KBM-7 (cell line): ENCODE measurements around the gene HSD11B2.

Source experiments
- DNase-seq: peaks from one replicate; pipeline ENCODE4 v3.0.0-alpha.2; 2015
- in situ Hi-C: fragments of 300-500 bp; cut with MboI; formaldehyde crosslinking; loops from 2 replicates; pipeline ENCODE4 v1.14.3; 2020; ENCODE audit warnings: low sequenced_read_pairs, low pct_unique_long_range_greater_than_20kb, mixed read lengths

Gene HSD11B2

DNA sequence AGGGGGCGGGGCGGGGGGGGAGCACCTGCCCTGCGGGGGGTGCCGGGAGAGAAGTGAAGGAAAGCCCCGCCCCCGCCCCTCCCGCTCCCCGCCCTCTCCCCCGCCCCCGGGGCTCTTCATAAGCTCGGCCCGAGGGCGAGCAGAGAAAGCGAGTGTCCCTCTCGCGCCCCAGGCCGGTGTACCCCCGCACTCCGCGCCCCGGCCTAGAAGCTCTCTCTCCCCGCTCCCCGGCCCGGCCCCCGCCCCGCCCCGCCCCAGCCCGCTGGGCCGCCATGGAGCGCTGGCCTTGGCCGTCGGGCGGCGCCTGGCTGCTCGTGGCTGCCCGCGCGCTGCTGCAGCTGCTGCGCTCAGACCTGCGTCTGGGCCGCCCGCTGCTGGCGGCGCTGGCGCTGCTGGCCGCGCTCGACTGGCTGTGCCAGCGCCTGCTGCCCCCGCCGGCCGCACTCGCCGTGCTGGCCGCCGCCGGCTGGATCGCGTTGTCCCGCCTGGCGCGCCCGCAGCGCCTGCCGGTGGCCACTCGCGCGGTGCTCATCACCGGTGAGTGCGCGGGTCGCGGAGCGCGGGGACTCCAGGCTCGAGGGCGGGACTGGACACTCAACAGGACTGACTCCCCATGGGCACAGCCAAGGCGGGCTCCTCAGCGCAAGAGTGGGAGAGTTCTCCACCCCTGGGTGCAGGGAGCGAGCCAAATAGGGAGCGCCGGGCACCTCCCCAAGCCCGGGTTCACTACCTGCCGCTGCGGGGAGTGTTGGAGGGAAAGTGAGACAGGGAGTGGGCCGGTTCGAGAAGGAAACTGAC lies at the start of gene HSD11B2:
HSD11B2 (plus strand) TSS at position 145 of the 798 bp plus-strand sequence; CDS start at position 273, 128 bp downstream.
- peak; percentile 40 for DNase-seq
- in situ Hi-C loops = no loop called here

DNA sequence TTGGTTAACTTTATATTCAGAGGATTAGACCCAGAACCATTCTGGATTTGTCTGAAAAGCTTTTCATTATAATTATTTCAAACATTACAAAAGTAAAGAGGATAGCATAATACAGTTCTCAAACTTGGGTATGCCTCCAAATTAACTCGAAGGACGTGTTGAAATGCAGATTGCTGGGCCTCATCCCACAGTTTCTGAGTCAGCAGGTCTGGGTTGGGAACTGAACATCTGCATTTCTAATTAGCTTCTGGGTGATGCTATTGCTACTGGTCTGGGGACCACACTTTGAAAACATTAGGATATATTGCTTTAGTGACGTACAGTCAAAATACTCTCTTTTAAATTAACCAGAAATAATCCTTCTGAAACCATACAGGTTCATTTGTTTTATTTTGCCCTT lies 47.6 kb upstream of the HSD11B2 start:
- in situ Hi-C loops = no loop called here
- no peak for DNase-seq

DNA sequence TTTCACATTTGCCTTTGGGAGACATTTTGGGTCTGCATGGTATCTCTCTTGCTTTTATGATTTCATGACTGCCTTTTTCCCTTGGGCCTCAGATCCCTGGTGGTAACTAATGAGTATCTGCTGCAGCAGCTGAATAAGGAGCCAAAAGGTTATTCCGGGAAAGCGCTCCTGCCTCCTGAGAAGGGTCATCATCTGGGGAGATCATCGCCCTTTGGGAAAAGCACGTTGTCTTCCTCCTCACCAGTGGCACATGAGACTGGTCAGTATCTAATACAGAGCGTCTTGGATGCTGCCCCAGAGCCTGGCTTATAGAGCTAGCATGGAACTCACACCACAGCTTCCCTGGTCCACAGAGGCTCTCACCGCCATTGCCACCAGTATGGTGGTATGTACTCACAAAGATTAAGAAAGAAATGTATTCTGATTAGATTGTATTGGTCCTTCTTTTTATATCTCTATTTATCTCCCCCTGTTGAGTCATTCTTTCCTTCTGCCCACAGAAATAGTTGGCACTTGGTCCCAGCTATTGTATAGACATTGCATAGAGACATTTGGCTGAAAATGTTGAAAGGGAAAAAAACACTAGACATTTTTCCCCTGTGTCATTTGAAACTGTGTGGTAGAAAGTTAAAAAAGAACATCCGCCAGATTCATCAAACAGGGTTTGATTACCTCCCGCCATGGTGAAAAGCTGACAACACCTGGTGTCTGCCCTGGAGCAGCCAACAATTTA lies 46.0 kb upstream of the HSD11B2 start:
- in situ Hi-C loops = no loop called here
- no peak for DNase-seq

DNA sequence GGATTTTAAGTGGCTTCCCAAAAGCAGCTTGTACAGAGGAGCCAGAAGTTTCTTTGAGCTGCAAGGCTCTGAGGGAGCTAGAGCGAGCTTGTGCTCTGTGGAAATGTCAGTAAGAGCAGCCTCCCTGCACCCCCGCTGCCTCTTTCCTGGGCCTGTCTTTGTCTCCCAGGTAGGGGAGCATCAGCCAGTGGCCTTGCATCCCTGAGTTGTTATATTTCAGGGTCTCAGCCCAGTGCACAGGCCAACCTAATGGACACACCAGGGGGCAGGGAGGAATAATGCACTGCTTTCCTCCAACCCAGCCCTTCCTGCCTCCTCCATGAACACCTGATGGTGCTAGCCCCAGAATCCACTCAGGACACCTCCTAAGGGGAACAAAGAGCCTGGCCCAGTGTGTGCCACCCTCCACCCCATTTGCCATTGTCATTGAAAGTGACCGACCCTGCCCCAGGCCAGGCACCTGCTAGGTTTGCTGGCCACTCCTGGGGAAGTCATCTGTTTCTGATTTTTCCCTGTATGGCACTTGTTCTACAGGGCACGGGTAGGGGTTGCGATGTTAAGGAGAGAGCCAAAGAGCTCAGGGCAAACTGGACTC lies 44.0 kb upstream of the HSD11B2 start:
- no peak for DNase-seq

DNA sequence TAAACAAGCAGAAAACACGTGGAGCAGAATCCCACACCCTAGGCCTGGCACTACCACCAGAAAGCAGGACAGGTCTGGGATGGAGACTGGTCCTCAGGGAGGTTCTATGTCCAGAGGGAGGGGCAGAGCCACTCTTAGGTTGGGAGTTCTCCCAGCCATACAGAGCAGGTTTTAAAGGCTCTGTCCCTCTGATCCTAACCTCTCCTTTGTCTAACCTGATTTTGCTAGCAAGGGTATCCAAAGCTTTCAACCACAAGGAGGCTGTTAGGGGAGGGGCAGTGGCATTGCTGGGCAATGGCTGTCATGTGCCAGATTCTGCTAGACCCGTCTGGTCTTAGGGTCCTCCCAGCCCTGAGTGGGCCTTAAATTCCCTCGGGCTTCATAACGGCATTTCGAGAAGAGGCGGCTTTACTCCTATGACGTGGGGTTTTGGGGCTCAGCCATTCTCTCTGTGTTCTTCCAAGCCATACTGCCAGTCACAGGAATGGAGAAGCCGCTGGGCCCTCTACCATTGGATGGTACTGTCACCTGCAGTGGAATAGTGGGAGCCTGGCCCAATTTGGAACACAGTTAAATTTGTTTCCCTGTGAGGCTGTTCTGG lies 43.3 kb upstream of the HSD11B2 start:
- no peak for DNase-seq
- in situ Hi-C loops = no loop called here

More for the DNA sequence above, 44.0 kb upstream of the HSD11B2 start:
- in situ Hi-C loops = no loop called here

DNA sequence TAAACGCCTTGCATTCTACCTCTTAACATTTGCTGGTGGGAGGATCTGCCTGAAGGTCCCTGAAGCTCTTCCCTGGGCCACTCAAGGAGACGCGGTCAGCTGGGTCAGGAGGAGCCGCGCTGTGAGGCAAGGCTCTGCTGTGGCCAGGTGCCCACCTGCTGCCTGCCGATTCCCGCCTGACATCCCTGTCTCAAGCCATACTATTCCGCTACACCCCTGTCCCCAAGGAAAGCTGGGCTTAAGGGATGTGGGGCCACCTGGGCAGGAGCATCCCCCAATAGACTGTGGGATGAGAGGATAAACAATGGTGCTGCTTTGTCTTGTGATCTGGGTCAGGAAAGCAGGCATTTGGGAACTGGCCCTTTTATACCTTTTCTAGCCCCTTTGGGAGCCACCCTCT lies 42.7 kb upstream of the HSD11B2 start:
- DNase-seq = no peak
- in situ Hi-C loops = no loop called here

DNA sequence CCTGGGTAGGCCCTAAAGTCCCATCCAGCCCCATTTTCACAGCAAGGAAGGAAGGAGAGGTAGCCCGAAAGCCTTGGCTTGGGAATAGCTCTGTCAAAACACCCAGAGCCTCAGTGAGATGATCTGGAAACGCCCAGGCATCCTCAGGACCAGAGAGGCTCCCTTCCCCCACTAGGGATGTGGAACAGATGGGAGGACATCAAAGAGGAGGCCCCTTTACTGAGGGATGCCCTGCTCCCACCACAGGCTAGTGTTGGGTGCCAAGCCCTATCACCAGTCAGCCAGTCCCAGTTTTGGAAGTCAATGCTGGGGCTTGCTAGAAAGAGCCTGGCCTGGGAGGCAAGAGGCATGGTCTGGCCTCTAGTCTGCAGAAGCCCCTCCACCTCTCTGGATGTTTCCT lies 42.3 kb upstream of the HSD11B2 start:
- no peak for DNase-seq
- in situ Hi-C loops = no loop called here

DNA sequence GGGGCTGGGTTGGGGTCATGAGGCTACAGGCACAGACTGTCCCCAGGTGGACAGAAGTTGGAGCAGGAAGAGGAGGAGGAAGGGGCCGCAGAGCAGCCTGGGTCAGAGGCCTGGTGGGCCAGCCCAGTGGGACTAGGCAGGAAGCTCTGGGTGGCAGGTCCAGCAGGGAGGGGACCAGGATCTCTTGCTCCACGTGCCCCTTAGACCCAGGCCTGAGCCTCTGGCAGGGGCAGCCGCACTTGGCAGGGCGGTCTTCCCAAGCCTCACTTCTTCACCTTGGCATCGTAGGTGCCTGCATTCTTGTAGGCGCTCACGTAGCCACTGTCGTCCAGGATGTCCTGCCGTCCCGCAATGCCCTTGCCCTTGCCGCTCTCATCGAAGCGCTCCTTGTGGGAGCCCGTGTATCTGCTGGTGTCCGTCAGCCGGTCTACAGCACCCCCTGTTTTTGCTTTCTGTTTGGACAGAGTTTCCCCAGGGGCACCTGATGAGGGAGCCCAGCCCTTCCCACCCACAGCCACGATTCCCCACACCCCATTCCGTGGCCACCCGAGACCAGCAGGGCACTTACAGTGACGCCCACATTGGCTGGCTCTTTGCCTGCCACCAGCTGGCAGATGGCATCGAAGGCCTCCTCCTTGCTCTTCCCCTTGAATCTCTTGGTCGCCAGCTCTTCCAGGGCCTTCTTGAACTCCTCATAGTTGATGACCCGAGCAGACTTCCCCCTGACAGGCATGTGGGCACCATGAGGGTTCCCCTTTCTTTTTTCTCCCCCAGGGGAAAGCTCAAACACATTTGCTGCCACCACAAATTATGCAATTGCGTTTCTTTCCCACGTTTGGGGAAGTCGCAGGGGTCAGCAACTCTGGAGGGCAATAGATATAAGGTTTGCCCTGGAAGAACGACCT lies 40.8 kb upstream of the HSD11B2 start:
- DNase-seq = peak; percentile 61
- in situ Hi-C loops = no loop called here

DNA sequence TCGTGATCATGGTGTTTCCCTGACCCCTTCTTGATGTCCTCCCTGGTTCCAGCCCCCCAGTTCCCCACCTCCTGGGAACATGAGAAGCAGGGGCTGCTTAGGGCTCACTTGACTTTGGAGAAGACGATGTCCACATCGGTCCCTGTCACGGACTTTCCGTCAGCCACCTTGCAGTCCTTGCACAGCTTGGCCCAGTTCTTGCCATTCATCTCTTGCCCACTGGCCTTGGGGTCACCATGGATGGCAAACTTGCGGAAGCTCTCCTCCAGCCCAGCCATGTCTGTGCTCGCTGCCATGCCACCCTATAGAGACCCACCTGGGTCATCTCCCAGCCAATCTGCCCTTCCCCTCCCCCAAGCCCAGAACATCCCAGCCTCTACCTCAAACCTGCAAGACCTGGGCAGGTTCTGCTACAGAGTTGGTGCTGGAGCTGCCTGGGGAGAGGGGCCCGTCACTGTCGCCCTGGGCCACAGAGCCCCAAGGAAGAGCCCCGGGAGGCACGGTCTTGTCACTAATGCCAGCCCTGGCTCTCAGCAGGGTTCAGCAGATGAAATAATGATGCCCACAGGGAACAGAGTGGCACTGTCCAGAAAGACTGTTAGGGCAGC lies 40.0 kb upstream of the HSD11B2 start:
- in situ Hi-C loops = no loop called here

DNA sequence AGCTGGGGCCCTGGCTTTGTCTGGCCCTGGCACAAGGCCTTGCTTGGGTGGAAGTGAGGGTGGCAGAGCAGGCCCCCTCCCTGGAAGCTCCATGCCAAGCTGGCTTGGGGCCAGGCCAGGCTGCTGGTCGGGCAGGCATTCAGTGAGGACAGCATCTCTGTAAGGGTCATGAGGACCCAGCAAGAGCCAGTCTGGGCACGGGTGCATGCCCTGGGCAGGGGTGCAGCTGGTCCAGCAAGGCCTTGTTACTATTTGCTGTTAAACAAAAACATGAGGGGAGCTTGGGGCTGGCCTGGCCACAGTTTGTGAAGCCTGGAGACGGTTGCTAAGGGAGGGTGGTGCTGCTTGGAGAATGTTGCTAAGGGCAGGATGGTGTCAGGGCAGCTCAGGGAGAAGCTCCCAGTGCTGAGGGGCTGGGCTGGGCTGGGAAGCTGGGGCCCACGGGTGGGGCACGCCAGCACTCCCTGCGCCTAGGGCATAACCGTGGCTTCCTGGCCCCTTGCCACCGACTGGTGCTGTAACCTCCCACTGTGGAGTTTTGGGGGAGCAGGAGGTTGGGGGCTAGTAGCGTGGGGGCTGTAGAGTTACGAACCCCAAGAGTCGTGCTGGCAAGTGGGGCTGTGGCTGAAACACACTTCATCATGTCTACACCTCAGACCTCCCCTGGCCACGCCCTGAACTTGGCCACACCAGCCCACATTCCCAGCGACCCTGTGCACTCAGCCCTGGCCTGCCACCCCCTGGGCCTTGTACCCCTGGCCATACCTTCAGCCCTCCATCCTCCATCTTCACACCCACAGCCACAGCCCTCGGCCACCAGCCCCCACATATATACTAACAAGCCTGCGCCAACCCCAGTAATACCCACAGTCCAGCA lies 39.3 kb upstream of the HSD11B2 start:
- in situ Hi-C loops = no loop called here

More for the DNA sequence above, 40.0 kb upstream of the HSD11B2 start:
- no peak for DNase-seq

DNA sequence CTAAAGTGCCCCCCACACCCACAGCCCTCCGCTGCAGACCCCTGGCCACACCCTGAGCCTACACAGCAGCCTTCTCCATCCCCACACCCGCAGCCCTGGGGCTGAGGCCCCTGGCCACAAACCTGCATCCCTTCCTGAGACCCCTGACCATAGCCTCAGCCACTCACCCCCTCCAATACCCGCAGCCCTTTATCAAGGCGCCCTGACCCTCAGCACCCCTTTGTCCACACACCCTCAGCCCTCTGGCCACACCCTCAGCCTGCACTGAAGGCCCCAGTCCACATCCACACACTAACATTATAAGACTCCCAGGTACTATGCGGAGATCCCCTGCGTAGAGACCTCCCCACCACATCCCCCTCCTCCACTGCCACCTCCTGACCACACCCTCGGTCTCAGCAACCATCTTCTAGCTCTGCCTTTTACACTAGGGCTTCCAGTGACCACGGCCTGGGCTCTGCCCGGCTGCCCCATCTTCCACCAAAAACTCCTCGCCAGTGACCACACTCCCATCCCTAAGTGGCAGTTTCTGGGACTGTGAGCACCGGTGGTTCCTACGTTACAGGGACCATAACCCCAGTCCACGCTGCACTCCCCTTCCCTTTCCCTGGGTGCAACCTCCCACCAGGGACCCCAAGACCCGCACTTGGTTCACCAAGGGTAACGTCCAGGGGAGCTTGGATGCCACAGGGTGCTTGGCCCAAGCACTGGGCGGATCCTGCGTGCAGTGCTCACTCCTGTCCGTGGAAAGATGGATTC lies 38.4 kb upstream of the HSD11B2 start:
- no peak for DNase-seq
- in situ Hi-C loops = no loop called here

More for the DNA sequence above, 39.3 kb upstream of the HSD11B2 start:
- DNase-seq = peak; percentile 15

DNA sequence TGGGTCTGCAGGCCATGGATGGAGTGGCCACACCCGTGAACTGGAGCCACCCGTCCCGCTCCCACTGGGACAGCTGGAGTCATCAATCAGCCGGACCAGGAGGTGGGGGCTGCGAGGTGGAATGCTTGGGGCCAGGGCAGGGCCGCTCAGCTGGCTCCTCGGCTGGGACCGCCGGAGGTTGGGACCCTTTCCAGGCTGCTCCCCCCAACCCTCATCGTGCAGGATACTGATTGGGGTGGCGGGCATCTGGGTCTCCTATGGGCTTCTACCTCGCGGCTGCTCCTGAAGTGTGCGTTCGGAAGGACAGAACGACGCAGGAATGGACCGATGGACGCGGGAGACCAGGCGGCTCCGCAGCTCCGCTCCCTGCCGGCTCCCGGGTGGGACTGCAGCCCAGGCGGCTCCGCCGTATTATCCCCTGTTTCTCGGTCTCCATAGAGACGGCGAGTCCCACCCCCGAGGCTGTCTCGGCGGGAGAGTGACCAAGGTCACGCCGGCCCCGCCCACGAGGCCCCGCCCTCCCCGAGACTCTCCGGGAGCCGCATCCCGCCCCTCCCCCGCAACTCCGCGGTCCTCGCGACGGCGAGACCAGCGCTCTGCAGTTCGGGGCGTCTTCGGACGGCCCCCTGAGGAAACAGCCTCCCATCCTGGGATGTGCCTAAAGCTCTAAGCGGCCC lies 37.7 kb upstream of the HSD11B2 start, which contains the start of gene TPPP3:
TPPP3 (minus strand) TSS at position 388 of the 677 bp plus-strand sequence. CDS start 2,387 bp downstream, outside the sequence.
- in situ Hi-C loops = no loop called here

DNA sequence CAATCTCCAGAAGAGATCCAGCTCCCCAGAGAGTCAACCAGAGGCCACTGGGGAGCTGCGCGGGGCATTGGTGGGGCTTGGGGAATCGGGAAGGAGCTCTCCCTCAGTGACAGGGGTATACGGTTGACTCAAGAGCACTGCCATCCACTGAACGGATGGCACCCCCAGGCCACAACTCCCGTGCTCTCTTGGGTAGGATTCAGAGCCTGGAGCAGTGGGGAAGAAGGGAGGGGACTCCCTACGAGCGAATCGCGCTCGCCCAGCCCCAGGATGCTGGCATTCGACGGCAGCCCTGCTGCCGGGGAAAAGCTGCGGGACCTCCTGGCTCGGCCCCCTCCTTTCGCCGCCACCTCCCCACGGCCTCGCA lies 37.1 kb upstream of the HSD11B2 start:
- no peak for DNase-seq
- in situ Hi-C loops = no loop called here

More for the DNA sequence above, 37.7 kb upstream of the HSD11B2 start, which contains the start of gene TPPP3:
- no peak for DNase-seq

DNA sequence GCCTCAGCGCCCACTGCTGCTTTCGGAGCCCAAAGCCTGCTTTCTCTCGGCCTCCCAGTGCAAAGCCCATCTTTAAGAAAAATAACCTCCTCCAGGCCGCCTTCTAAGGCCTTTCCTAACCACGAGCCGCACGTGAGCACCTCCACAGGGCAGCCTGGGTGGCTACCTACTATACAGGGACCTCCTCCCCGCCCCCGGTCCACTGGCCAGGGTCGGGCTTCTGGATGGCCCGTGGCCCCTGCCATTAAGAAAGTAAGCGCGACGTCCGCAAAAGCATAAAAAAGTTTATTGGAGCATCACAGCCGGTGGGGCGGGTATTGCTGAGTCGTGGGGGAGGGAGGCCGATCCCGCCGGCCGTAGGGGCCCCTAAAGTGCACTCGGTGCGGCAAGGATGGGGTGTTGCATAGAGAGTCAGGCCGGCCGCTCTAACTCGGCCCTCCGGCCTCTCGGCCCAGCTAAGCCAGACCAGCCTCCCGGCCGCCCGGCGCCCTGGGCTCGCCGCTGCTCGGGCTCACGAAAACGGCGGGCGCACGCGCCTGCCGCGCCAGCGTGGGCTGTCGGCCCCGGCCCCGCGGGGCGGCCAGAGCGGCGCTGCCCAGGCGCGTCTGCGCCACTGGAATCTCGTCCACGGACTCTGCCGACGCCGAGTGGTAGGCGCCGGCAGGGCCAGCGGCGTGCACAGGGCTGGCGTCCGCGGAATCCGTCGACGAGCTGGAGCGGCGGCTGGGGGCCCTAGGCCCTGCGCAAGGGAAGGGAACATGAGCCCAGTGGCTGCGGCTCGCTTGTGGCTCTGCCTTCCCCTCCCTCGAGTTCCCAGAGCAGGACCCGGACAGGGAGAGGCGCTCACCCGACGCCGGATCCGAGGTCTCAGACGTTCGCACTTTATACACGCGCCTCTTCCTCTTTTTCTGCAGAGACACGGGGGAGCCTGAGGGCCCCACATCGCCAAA lies 36.5 kb upstream of the HSD11B2 start:
- in situ Hi-C loops = no loop called here
- DNase-seq = peak; percentile 30

DNA sequence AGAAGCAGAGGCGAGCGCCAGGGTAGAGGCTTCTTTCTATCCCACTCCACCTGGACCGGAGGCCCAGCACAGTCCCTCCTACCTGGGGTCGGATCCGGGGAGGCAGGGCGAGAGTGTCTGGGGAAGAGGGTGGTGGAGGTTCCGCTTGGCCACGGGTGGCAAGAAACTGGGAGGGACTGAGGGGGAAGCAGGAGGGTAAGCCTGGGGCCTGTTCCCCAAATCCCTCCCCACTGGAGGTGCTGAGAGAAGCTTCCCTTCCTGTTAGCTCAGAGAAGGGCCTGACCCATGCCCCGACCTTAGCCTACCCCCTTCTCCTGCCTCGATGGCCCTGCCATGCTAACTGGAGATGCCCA lies 35.8 kb upstream of the HSD11B2 start:
- in situ Hi-C loops = no loop called here
- no peak for DNase-seq
